CD4-positive, CD25-positive, alpha-beta regulatory T cell (primary cell): ENCODE measurements around the gene CHRM4. TPM values are rescaled to one million over a fixed set of nuclear protein-coding genes. Genes with fewer than 3 reads are reported as not detected.

Experiments
- ATAC-seq, 2 donors: fragments of 150-1000 bp; cut with Tn5 transposase; one replicate each; pipeline ENCODE4 v1.10.0; 2021; ENCODE audit warnings: low read depth in 2 of 2, moderate number of reproducible peaks in 2 of 2, moderate library complexity in 1 of 2
- DNase-seq, 3 donors: peaks; one replicate each; pipeline versions ENCODE4 v3.0.0 to v3.0.0-alpha.2; 2012 to 2022; ENCODE audit warnings: mixed read lengths in 1 of 3
- H3K27ac ChIP-seq: one replicate; pipeline ENCODE4 v1.7.0; 2013; ENCODE audit warnings: mild to moderate bottlenecking, low read length; ENCODE audit not compliant: insufficient read depth, poor library complexity, severe bottlenecking
- H3K27me3 ChIP-seq: one replicate; pipeline ENCODE4 v1.7.0; 2013; ENCODE audit warnings: low read length; ENCODE audit not compliant: control insufficient read depth, insufficient read depth
- H3K36me3 ChIP-seq: one replicate; pipeline ENCODE4 v1.7.0; 2013; ENCODE audit warnings: mild to moderate bottlenecking, low read length, moderate library complexity; ENCODE audit not compliant: control insufficient read depth, insufficient read depth
- H3K4me1 ChIP-seq: 2 replicates; pipeline ENCODE4 v1.7.0; 2013; ENCODE audit warnings: mild to moderate bottlenecking, low read length; ENCODE audit not compliant: insufficient read depth, control insufficient read depth, poor library complexity, severe bottlenecking
- H3K4me3 ChIP-seq: one replicate; pipeline ENCODE4 v1.7.0; 2013; ENCODE audit warnings: low read depth, mild to moderate bottlenecking, low read length, moderate library complexity
- H3K9me3 ChIP-seq, 2 experiments: 1 replicate in 1 of 2; 2 replicates in 1 of 2; pipeline ENCODE4 v1.7.0; 2013; ENCODE audit warnings: low read length in 2 of 2, mild to moderate bottlenecking in 1 of 2, moderate library complexity in 1 of 2; ENCODE audit not compliant: control insufficient read depth in 2 of 2
- H3K27ac Mint-ChIP-seq, 3 donors: one replicate each; pipeline ENCODE4 v1.8.0; 2020 to 2022; ENCODE audit warnings: mild to moderate bottlenecking in 3 of 3, mixed read lengths in 3 of 3, moderate library complexity in 2 of 3
- H3K27me3 Mint-ChIP-seq: one replicate; pipeline ENCODE4 v1.8.0; 2022; ENCODE audit warnings: mild to moderate bottlenecking, mixed read lengths
- H3K36me3 Mint-ChIP-seq: one replicate; pipeline ENCODE4 v1.8.0; 2020; ENCODE audit warnings: mixed read lengths
- H3K4me1 Mint-ChIP-seq, 4 donors: one replicate each; pipeline ENCODE4 v1.8.0; 2020 to 2022; ENCODE audit warnings: mixed read lengths in 4 of 4, mild to moderate bottlenecking in 1 of 4
- H3K4me3 Mint-ChIP-seq, 4 donors: one replicate each; pipeline ENCODE4 v1.8.0; 2020 to 2022; ENCODE audit warnings: mild to moderate bottlenecking in 4 of 4, mixed read lengths in 4 of 4, moderate library complexity in 3 of 4
- H3K9me3 Mint-ChIP-seq, 7 donors: one replicate each; pipeline ENCODE4 v1.8.0; 2020 to 2022; ENCODE audit warnings: mixed read lengths in 7 of 7, mild to moderate bottlenecking in 3 of 7, moderate library complexity in 2 of 7
- polyA plus RNA-seq, 4 donors: library from polyadenylated mRNA; unstranded; fragments of 300-500 nt; fragmentation: Illumina TruSeq; gene quantifications; one replicate each; pipeline ENCODE4 v1.2.3, GENCODE V29; 2021
- total RNA-seq: library from RNA; stranded (reverse); gene quantifications from one replicate; pipeline ENCODE4 v1.2.3, GENCODE V29; 2022

The CHRM4 gene
- total and polyA plus RNA-seq, 5 donors from 2014 or later, result 0.15 to 2.8 (median 0.98) TPM; not detected in 1

- Mint-ChIP-seq H3K4me3 (peak overlapping the region; percentile 73 to 91 (median 87)), H3K4me1 (peaks cover 0 to 70% (median 24%) of the 10 kb centered on the region in 4 donors), H3K9me3 (peaks cover 0 to 2% (median 0%) of the 10 kb centered on the region in 7 donors), H3K27ac (peak overlapping the region in 1 of 3 donors; percentile 92), H3K36me3 (peaks cover 4% of the 10 kb centered on the region), H3K27me3 (peaks cover 33% of the 10 kb centered on the region)
- Histone ChIP-seq H3K9me3 (no peaks in the 10 kb centered on the region), H3K4me3 (no peak overlapping the region), H3K36me3 (no peaks in the 10 kb centered on the region), H3K4me1 (peaks cover 43% of the 10 kb centered on the region), H3K27ac (no peak overlapping the region), H3K27me3 (peaks cover 2% of the 10 kb centered on the region)
- no peak for DNase-seq
- no peak for ATAC-seq
These were observed 57.4 kb downstream of the CHRM4 start for GRCh38 chr11:46334211-46334610.

Other genes starting within 250 kb of the CHRM4 start
- not detected for gene CREB3L1, start 114.1 kb downstream of the CHRM4 start, total RNA-seq
- gene CREB3L1, start 114.1 kb downstream of the CHRM4 start, polyA plus RNA-seq, result not detected
- 234 TPM for gene DGKZ, start 44.3 kb downstream of the CHRM4 start, total RNA-seq
- 10 to 100 TPM; 36.6 to 48.6 (median 44.8) TPM for gene DGKZ, start 44.3 kb downstream of the CHRM4 start, polyA plus RNA-seq
- gene MDK, start 10.1 kb downstream of the CHRM4 start, total RNA-seq, result 6.1 TPM
- gene MDK, start 10.1 kb downstream of the CHRM4 start, polyA plus RNA-seq, result not detected
- 61.0 TPM for gene AMBRA1, start 202.2 kb upstream of the CHRM4 start, total RNA-seq
- gene AMBRA1, start 202.2 kb upstream of the CHRM4 start, polyA plus RNA-seq, result 10 to 100 TPM in 3 of 4 donors, 1 to 10 TPM in 1; 8.2 to 18.3 (median 12.0) TPM
- 19.2 TPM for gene HARBI1, start 225.5 kb upstream of the CHRM4 start, total RNA-seq
- 10 to 100 TPM in 2 of 4 donors, 1 to 10 TPM in 2; 8.4 to 13.9 (median 9.4) TPM for gene HARBI1, start 225.5 kb upstream of the CHRM4 start, polyA plus RNA-seq
- 135 TPM for gene ATG13, start 225.8 kb upstream of the CHRM4 start, total RNA-seq
- gene ATG13, start 225.8 kb upstream of the CHRM4 start, polyA plus RNA-seq, result 10 to 100 TPM; 69.0 to 88.8 (median 76.8) TPM